ENCODE data around the gene ABHD16A.

ABHD16A gene

GRCh38 chr6:31652925-31653724 lies 50.0 kb downstream of the ABHD16A start:
- Histone ChIP-seq H2BK12ac (ENCODE audit: low read length in 2 of 2) (peak overlapping the region in 1 of 2 experiments; percentile 65), H3K27ac (ENCODE audit: low read length, poor library complexity, severe bottlenecking) (peak overlapping the region; percentile 93), H3K9ac (ENCODE audit: low read length) (peak overlapping the region; percentile 99), H3K4me1 (ENCODE audit: control insufficient read depth, insufficient read depth, low read depth, low read length) (peaks cover 12% of the 10 kb centered on the region), H3K14ac (ENCODE audit: low read length in 2 of 2) (peak overlapping the region in 1 of 2 experiments; percentile 86), H3K27me3 (ENCODE audit: control insufficient read depth in 1 of 2, insufficient read depth in 1 of 2, low read length in 2 of 2) (no peaks in the 10 kb centered on the region), H2BK15ac (ENCODE audit: low read depth, poor library complexity, severe bottlenecking) (peak overlapping the region; percentile 76), H2AFZ (ENCODE audit: low read depth, low read length) (no peak overlapping the region), H3K79me1 (replicated peaks; ENCODE audit: low read length, poor library complexity, severe bottlenecking) (peaks cover 21% of the 10 kb centered on the region), H2BK120ac (ENCODE audit: low read depth, low read length) (no peak overlapping the region), H3K4me2 (ENCODE audit: low read length, poor library complexity, severe bottlenecking) (peak overlapping the region; percentile 92), H3K4me3 (ENCODE audit: insufficient read depth in 1 of 2, low read depth in 1 of 2, low read length in 2 of 2) (peak overlapping the region; percentile 62 to 88), H3K9me3 (ENCODE audit: control insufficient read depth, low read length) (no peaks in the 10 kb centered on the region), H3K23ac (ENCODE audit: low read length in 2 of 2) (peak overlapping the region in 1 of 2 experiments; percentile 63), H2BK5ac (ENCODE audit: low read depth, low read length, poor library complexity, severe bottlenecking) (peak overlapping the region; percentile 50), H2AK5ac (ENCODE audit: low read length, severe bottlenecking) (peak overlapping the region; percentile 73), H4K91ac (ENCODE audit: low read length) (peak overlapping the region; percentile 61), H3K36me3 (ENCODE audit: control insufficient read depth in 1 of 2, insufficient read depth in 2 of 2, low read depth in 1 of 2, low read length in 2 of 2) (peaks cover 24 to 52% of the 10 kb centered on the region in 2 experiments), H3K18ac (ENCODE audit: low read depth in 1 of 2, low read length in 2 of 2) (peak overlapping the region; percentile 65 to 98), H4K8ac (ENCODE audit: low read length) (peak overlapping the region; percentile 59), H3K4ac (ENCODE audit: low read depth in 1 of 2, low read length in 2 of 2) (peak overlapping the region; percentile 54 to 94)
- WGBS = 14% methylated on average over 32 of the region's 37 CpGs
- DNase-seq = peak; percentile 96

GRCh38 chr6:31651602-31652191 lies 51.4 kb downstream of the ABHD16A start:
- peak overlapping the region in 1 of 2 experiments; percentile 63 for H3K14ac ChIP-seq (ENCODE audit: low read length in 2 of 2)
- H3K4me2 ChIP-seq (ENCODE audit: low read length, poor library complexity, severe bottlenecking) = peak overlapping the region; percentile 15
- H2BK120ac ChIP-seq (ENCODE audit: low read depth, low read length) = peak overlapping the region; percentile 51
- no peaks in the 10 kb centered on the region for H3K27me3 ChIP-seq (ENCODE audit: control insufficient read depth in 1 of 2, insufficient read depth in 1 of 2, low read length in 2 of 2)
- H3K4me1 ChIP-seq (ENCODE audit: control insufficient read depth, insufficient read depth, low read depth, low read length) = peaks cover 12% of the 10 kb centered on the region
- peak overlapping the region; percentile 57 to 93 for H3K4ac ChIP-seq (ENCODE audit: low read depth in 1 of 2, low read length in 2 of 2)
- peak overlapping the region; percentile 93 for H3K27ac ChIP-seq (ENCODE audit: low read length, poor library complexity, severe bottlenecking)
- peak overlapping the region; percentile 94 for H4K91ac ChIP-seq (ENCODE audit: low read length)
- H2AFZ ChIP-seq (ENCODE audit: low read depth, low read length) = peak overlapping the region; percentile 64
- no peak overlapping the region for H2BK5ac ChIP-seq (ENCODE audit: low read depth, low read length, poor library complexity, severe bottlenecking)
- H3K79me1 ChIP-seq (replicated peaks; ENCODE audit: low read length, poor library complexity, severe bottlenecking) = peaks cover 28% of the 10 kb centered on the region
- peaks cover 29 to 52% of the 10 kb centered on the region in 2 experiments for H3K36me3 ChIP-seq (ENCODE audit: control insufficient read depth in 1 of 2, insufficient read depth in 2 of 2, low read depth in 1 of 2, low read length in 2 of 2)
- H2BK15ac ChIP-seq (ENCODE audit: low read depth, poor library complexity, severe bottlenecking) = peak overlapping the region; percentile 85
- WGBS = 7% methylated on average over 28 of the region's 29 CpGs
- peak overlapping the region; percentile 80 to 88 for H3K4me3 ChIP-seq (ENCODE audit: insufficient read depth in 1 of 2, low read depth in 1 of 2, low read length in 2 of 2)
- H3K9ac ChIP-seq (ENCODE audit: low read length) = peak overlapping the region; percentile 99
- H3K23ac ChIP-seq (ENCODE audit: low read length in 2 of 2) = peak overlapping the region in 1 of 2 experiments; percentile 65
- H3K9me3 ChIP-seq (ENCODE audit: control insufficient read depth, low read length) = no peaks in the 10 kb centered on the region
- H2BK12ac ChIP-seq (ENCODE audit: low read length in 2 of 2) = no peak overlapping the region
- DNase-seq = no peak
- peak overlapping the region; percentile 88 to 98 for H3K18ac ChIP-seq (ENCODE audit: low read depth in 1 of 2, low read length in 2 of 2)
- H4K8ac ChIP-seq (ENCODE audit: low read length) = peak overlapping the region; percentile 73
- H2AK5ac ChIP-seq (ENCODE audit: low read length, severe bottlenecking) = peak overlapping the region; percentile 75

GRCh38 chr6:31645325-31645724 lies 57.8 kb downstream of the ABHD16A start:
- H2BK12ac ChIP-seq (ENCODE audit: low read length in 2 of 2) = no peak overlapping the region
- peaks cover 82 to 88% of the 10 kb centered on the region in 2 experiments for H3K36me3 ChIP-seq (ENCODE audit: control insufficient read depth in 1 of 2, insufficient read depth in 2 of 2, low read depth in 1 of 2, low read length in 2 of 2)
- H2AFZ ChIP-seq (ENCODE audit: low read depth, low read length) = no peak overlapping the region
- H3K4ac ChIP-seq (ENCODE audit: low read depth in 1 of 2, low read length in 2 of 2) = no peak overlapping the region
- H2AK5ac ChIP-seq (ENCODE audit: low read length, severe bottlenecking) = no peak overlapping the region
- H3K14ac ChIP-seq (ENCODE audit: low read length in 2 of 2) = no peak overlapping the region
- H3K4me1 ChIP-seq (ENCODE audit: control insufficient read depth, insufficient read depth, low read depth, low read length) = peaks cover 5% of the 10 kb centered on the region
- no peaks in the 10 kb centered on the region for H3K9me3 ChIP-seq (ENCODE audit: control insufficient read depth, low read length)
- H4K91ac ChIP-seq (ENCODE audit: low read length) = no peak overlapping the region
- no peak overlapping the region for H2BK15ac ChIP-seq (ENCODE audit: low read depth, poor library complexity, severe bottlenecking)
- H3K4me2 ChIP-seq (ENCODE audit: low read length, poor library complexity, severe bottlenecking) = no peak overlapping the region
- no peak overlapping the region for H2BK120ac ChIP-seq (ENCODE audit: low read depth, low read length)
- H3K4me3 ChIP-seq (ENCODE audit: insufficient read depth in 1 of 2, low read depth in 1 of 2, low read length in 2 of 2) = peak overlapping the region in 1 of 2 experiments; percentile 35
- no peak overlapping the region for H4K8ac ChIP-seq (ENCODE audit: low read length)
- no peak overlapping the region for H3K27ac ChIP-seq (ENCODE audit: low read length, poor library complexity, severe bottlenecking)
- DNase-seq = no peak
- WGBS = over 99% methylated on average over 9 of the region's 9 CpGs
- no peak overlapping the region for H2BK5ac ChIP-seq (ENCODE audit: low read depth, low read length, poor library complexity, severe bottlenecking)
- H3K18ac ChIP-seq (ENCODE audit: low read depth in 1 of 2, low read length in 2 of 2) = no peak overlapping the region
- no peaks in the 10 kb centered on the region for H3K27me3 ChIP-seq (ENCODE audit: control insufficient read depth in 1 of 2, insufficient read depth in 1 of 2, low read length in 2 of 2)
- no peak overlapping the region for H3K9ac ChIP-seq (ENCODE audit: low read length)
- peaks cover 47% of the 10 kb centered on the region for H3K79me1 ChIP-seq (replicated peaks; ENCODE audit: low read length, poor library complexity, severe bottlenecking)
- H3K23ac ChIP-seq (ENCODE audit: low read length in 2 of 2) = no peak overlapping the region

- Histone ChIP-seq H2BK15ac (ENCODE audit: low read depth, poor library complexity, severe bottlenecking) (no peak overlapping the region), H3K18ac (ENCODE audit: low read depth in 1 of 2, low read length in 2 of 2) (no peak overlapping the region), H3K4me3 (ENCODE audit: insufficient read depth in 1 of 2, low read depth in 1 of 2, low read length in 2 of 2) (no peak overlapping the region), H2BK12ac (ENCODE audit: low read length in 2 of 2) (no peak overlapping the region), H3K23ac (ENCODE audit: low read length in 2 of 2) (no peak overlapping the region), H4K91ac (ENCODE audit: low read length) (no peak overlapping the region), H3K4ac (ENCODE audit: low read depth in 1 of 2, low read length in 2 of 2) (no peak overlapping the region), H3K14ac (ENCODE audit: low read length in 2 of 2) (no peak overlapping the region), H3K4me1 (ENCODE audit: control insufficient read depth, insufficient read depth, low read depth, low read length) (peaks cover 5% of the 10 kb centered on the region), H3K36me3 (ENCODE audit: control insufficient read depth in 1 of 2, insufficient read depth in 2 of 2, low read depth in 1 of 2, low read length in 2 of 2) (peaks cover 89 to 92% of the 10 kb centered on the region in 2 experiments), H3K79me1 (replicated peaks; ENCODE audit: low read length, poor library complexity, severe bottlenecking) (peaks cover 41% of the 10 kb centered on the region), H2BK5ac (ENCODE audit: low read depth, low read length, poor library complexity, severe bottlenecking) (no peak overlapping the region), H3K4me2 (ENCODE audit: low read length, poor library complexity, severe bottlenecking) (no peak overlapping the region), H2AFZ (ENCODE audit: low read depth, low read length) (no peak overlapping the region), H3K27ac (ENCODE audit: low read length, poor library complexity, severe bottlenecking) (no peak overlapping the region), H2BK120ac (ENCODE audit: low read depth, low read length) (no peak overlapping the region), H3K27me3 (ENCODE audit: control insufficient read depth in 1 of 2, insufficient read depth in 1 of 2, low read length in 2 of 2) (no peaks in the 10 kb centered on the region), H3K9me3 (ENCODE audit: control insufficient read depth, low read length) (no peaks in the 10 kb centered on the region), H4K8ac (ENCODE audit: low read length) (no peak overlapping the region), H2AK5ac (ENCODE audit: low read length, severe bottlenecking) (no peak overlapping the region), H3K9ac (ENCODE audit: low read length) (no peak overlapping the region)
- no peak for DNase-seq
- 99% methylated on average over 9 of the region's 17 CpGs for WGBS
These were observed 59.2 kb downstream of the ABHD16A start for GRCh38 chr6:31643818-31644454.

Data from mesenchymal stem cell (in vitro differentiated cells and primary cell).